K562 (cell line): ENCODE results near the gene DPM2. TPM values are rescaled to one million over a fixed set of nuclear protein-coding genes. Genes with fewer than 3 reads are reported as not detected.
A peak's percentile ranks its signal among the peaks of the same experiment; 100 is the strongest.

Experiments used
- BCOR ChIP-seq: fragments of 450-650 bp; IDR thresholded peaks from 2 replicates; pipeline ENCODE4 v1.6.1; 2016
- CHD2 ChIP-seq: IDR thresholded peaks from 2 replicates; pipeline ENCODE4 v1.6.1; 2011; ENCODE audit warnings: low read depth, low read length
- ETS2 ChIP-seq: IDR thresholded peaks from 2 replicates; pipeline ENCODE4 v1.6.1; 2016; ENCODE audit warnings: borderline replicate concordance, missing genetic modification characterization, mild to moderate bottlenecking, moderate library complexity, missing compliant biosample characterization; ENCODE audit not compliant: poor library complexity, severe bottlenecking
- EZH2 ChIP-seq: IDR thresholded peaks from 2 replicates; pipeline ENCODE4 v1.6.1; 2012; ENCODE audit warnings: low read depth, mild to moderate bottlenecking, inconsistent platforms, low read length, borderline replicate concordance
- FUS ChIP-seq: fragments of 200-400 bp; formaldehyde crosslinking; optimal IDR thresholded peaks from 2 replicates; pipeline ENCODE3; 2017; ENCODE audit warnings: low read depth, low read length
- HNRNPK ChIP-seq: fragments of 200-400 bp; formaldehyde crosslinking; IDR thresholded peaks from one replicate; pipeline ENCODE4 v1.6.1; 2018; ENCODE audit warnings: mild to moderate bottlenecking, low read depth, low read length; ENCODE audit not compliant: poor library complexity, severe bottlenecking
- KAT7 ChIP-seq: sonication (generic); formaldehyde crosslinking; IDR thresholded peaks from 2 replicates; pipeline ENCODE4 v1.8.0; 2022; ENCODE audit warnings: missing genetic modification reagents, mild to moderate bottlenecking, borderline replicate concordance
- MEF2D ChIP-seq: conservative IDR thresholded peaks from 2 replicates; pipeline ENCODE4 v1.6.1; 2016; ENCODE audit warnings: low read depth, missing genetic modification characterization, missing compliant biosample characterization
- RFX5 ChIP-seq: IDR thresholded peaks from 2 replicates; pipeline ENCODE4 v1.6.1; 2011; ENCODE audit warnings: low read depth, mild to moderate bottlenecking, improper control_type of control experiment, low read length
- SETDB1 ChIP-seq: IDR thresholded peaks from one replicate; pipeline ENCODE4 v1.6.1; 2012; ENCODE audit warnings: low read length, control low read depth, inconsistent platforms
- U2AF2 ChIP-seq: fragments of 200-400 bp; formaldehyde crosslinking; optimal IDR thresholded peaks from 2 replicates; pipeline ENCODE3; 2017; ENCODE audit warnings: low read depth, mild to moderate bottlenecking, low read length
- XRCC3 ChIP-seq: fragments of 450-650 bp; IDR thresholded peaks from 2 replicates; pipeline ENCODE4 v1.6.1; 2017; ENCODE audit warnings: mild to moderate bottlenecking, moderate library complexity
- ZFP30 ChIP-seq: fragments of 250-450 bp; sonication (Bioruptor Pico); IDR thresholded peaks from 2 replicates; pipeline ENCODE4 v1.8.0; 2022; ENCODE audit warnings: moderate library complexity, mild to moderate bottlenecking, inconsistent platforms, borderline replicate concordance
- ZFPM2 ChIP-seq: fragments of 250-450 bp; sonication (Bioruptor Pico); IDR thresholded peaks from 2 replicates; pipeline ENCODE4 v1.5.1; 2022; ENCODE audit warnings: mild to moderate bottlenecking
- ZNF431 ChIP-seq: sonication (generic); formaldehyde crosslinking; IDR thresholded peaks from 2 replicates; pipeline ENCODE4 v1.8.0; 2022; ENCODE audit warnings: mild to moderate bottlenecking, missing genetic modification reagents
- ZNF57 ChIP-seq: fragments of 450-650 bp; formaldehyde crosslinking; IDR thresholded peaks from 2 replicates; pipeline ENCODE4 v1.4.0; 2020; ENCODE audit warnings: mild to moderate bottlenecking, moderate library complexity
- ZNF79 ChIP-seq: fragments of 250-450 bp; sonication (Bioruptor Pico); IDR thresholded peaks from 2 replicates; pipeline ENCODE4 v1.4.0; 2020; ENCODE audit warnings: low read depth, mild to moderate bottlenecking, moderate library complexity
- polyA plus RNA-seq, 8 experiments: library from polyadenylated mRNA; depleted of rRNA in 4 of 8; stranded (reverse) in 5 of 8; unstranded in 3 of 8; fragments of >200 nt; fragmentation: Nextera tagmentation in 2 of 8; fragmentation: Illumina TruSeq in 1 of 8; extraction: Ambion mirVana in 2 of 8; extraction: Trizol in 1 of 8; gene quantifications; 2 replicates each; pipeline versions ENCODE4 v1.2.1 to v1.2.3, GENCODE V29; 2011 to 2014; ENCODE audit warnings: inconsistent platforms in 1 of 8, missing spikeins in 1 of 8
- total RNA-seq, 7 experiments: library from RNA; depleted of rRNA in 6 of 7; stranded (reverse); fragments of >200 nt in 6 of 7; fragmentation: Illumina TruSeq in 2 of 7; extraction: Trizol in 2 of 7; gene quantifications; 2 replicates each; pipeline versions ENCODE4 v1.2.1 to v1.2.3, GENCODE V29; 2011 to 2021; ENCODE audit warnings: low replicate concordance in 1 of 7
- TF ChIP-seq, protein P1 (sequence below): sonication (generic); formaldehyde crosslinking; IDR thresholded peaks from 2 replicates; pipeline ENCODE4 v1.9.0; 2022; ENCODE audit warnings: mild to moderate bottlenecking, missing genetic modification reagents
- TF ChIP-seq, protein P2 (sequence below): fragments of 450-650 bp; formaldehyde crosslinking; IDR thresholded peaks from 2 replicates; pipeline ENCODE4 v1.4.0; 2020; ENCODE audit warnings: mild to moderate bottlenecking, mixed read lengths
- TF ChIP-seq, protein P3 (sequence below), 2 experiments: fragments of 450-650 bp; IDR thresholded peaks; 2 replicates each; pipeline ENCODE4 v1.6.1; 2018; ENCODE audit warnings: mild to moderate bottlenecking in 2 of 2, low read depth in 1 of 2; ENCODE audit not compliant: partially characterized antibody in 2 of 2
- TF ChIP-seq, protein P4 (sequence below): fragments of 450-650 bp; formaldehyde crosslinking; IDR thresholded peaks from 2 replicates; pipeline ENCODE4 v1.4.0; 2022; ENCODE audit warnings: missing genetic modification characterization

Gene DPM2
- total and polyA plus RNA-seq, 9 of the 15 experiments (the other 6 are each of a cell fraction or from before 2014, with no cell fraction given), result 43.5 to 126 (median 71.1) TPM

DNA sequence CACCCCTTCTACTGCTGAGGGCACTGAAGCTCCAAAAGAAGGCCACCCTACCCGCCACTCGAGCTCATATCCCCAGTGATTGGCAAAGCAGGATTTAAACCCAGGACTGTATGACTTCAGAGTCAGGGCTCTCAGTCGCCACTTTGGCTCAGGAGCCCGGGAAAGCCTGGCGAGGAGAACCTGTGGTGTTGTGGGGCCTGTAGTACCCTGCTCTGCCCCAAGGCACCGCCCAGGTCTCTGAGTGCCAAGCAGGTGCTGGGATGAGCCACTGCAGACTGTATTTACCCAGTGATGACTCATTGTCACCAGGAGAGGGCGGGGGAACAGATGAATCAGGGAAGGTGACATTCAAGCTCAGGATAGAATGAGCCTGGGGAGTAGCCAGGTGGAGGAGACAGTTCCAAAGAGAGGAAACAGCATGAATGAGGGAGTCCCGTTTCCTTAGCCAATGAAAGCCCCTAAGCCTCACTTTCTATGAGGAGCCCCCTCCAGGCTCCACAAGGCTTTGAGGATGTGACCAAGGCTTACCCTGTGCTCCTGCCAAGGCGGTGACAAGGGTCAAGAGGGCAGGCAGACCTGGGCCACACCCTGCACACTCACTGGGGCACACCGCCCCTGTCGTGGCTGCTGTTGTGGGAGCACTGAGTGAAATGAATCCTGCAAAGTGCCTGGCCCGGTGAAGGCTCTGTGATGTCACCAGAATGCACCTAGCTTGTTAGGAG lies 17.8 kb upstream of the DPM2 start (continued):
- no peak for TF ChIP-seq RFX5
- TF ChIP-seq MEF2D (tag), result no peak
- no peak for TF ChIP-seq U2AF2
- TF ChIP-seq ZFPM2 (CRISPR knock-in tag), result no peak
- no peak for TF ChIP-seq FUS
- TF ChIP-seq ZNF431, result no peak
- no peak for TF ChIP-seq BCOR
- TF ChIP-seq, protein P1, sequence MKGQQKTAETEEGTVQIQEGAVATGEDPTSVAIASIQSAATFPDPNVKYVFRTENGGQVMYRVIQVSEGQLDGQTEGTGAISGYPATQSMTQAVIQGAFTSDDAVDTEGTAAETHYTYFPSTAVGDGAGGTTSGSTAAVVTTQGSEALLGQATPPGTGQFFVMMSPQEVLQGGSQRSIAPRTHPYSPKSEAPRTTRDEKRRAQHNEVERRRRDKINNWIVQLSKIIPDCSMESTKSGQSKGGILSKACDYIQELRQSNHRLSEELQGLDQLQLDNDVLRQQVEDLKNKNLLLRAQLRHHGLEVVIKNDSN (CRISPR knock-in tag), result no peak
- TF ChIP-seq, protein P2, sequence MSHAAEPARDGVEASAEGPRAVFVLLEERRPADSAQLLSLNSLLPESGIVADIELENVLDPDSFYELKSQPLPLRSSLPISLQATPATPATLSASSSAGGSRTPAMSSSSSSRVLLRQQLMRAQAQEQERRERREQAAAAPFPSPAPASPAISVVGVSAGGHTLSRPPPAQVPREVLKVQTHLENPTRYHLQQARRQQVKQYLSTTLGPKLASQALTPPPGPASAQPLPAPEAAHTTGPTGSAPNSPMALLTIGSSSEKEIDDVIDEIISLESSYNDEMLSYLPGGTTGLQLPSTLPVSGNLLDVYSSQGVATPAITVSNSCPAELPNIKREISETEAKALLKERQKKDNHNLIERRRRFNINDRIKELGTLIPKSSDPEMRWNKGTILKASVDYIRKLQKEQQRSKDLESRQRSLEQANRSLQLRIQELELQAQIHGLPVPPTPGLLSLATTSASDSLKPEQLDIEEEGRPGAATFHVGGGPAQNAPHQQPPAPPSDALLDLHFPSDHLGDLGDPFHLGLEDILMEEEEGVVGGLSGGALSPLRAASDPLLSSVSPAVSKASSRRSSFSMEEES (CRISPR knock-in tag), result no peak
- 0 out of 2 replicates have a peak, but pooled peaks have one; percentile 37 for TF ChIP-seq KAT7 (CRISPR knock-in tag)
- no peak for TF ChIP-seq SETDB1
- no peak for TF ChIP-seq ZNF57
- TF ChIP-seq, protein P3, sequence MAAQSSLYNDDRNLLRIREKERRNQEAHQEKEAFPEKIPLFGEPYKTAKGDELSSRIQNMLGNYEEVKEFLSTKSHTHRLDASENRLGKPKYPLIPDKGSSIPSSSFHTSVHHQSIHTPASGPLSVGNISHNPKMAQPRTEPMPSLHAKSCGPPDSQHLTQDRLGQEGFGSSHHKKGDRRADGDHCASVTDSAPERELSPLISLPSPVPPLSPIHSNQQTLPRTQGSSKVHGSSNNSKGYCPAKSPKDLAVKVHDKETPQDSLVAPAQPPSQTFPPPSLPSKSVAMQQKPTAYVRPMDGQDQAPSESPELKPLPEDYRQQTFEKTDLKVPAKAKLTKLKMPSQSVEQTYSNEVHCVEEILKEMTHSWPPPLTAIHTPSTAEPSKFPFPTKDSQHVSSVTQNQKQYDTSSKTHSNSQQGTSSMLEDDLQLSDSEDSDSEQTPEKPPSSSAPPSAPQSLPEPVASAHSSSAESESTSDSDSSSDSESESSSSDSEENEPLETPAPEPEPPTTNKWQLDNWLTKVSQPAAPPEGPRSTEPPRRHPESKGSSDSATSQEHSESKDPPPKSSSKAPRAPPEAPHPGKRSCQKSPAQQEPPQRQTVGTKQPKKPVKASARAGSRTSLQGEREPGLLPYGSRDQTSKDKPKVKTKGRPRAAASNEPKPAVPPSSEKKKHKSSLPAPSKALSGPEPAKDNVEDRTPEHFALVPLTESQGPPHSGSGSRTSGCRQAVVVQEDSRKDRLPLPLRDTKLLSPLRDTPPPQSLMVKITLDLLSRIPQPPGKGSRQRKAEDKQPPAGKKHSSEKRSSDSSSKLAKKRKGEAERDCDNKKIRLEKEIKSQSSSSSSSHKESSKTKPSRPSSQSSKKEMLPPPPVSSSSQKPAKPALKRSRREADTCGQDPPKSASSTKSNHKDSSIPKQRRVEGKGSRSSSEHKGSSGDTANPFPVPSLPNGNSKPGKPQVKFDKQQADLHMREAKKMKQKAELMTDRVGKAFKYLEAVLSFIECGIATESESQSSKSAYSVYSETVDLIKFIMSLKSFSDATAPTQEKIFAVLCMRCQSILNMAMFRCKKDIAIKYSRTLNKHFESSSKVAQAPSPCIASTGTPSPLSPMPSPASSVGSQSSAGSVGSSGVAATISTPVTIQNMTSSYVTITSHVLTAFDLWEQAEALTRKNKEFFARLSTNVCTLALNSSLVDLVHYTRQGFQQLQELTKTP (IDR thresholded peaks at IDR 0.05; ENCODE audit: low read depth in 1 of 2, partially characterized antibody in 2 of 2), result no peak
- TF ChIP-seq CHD2, result no peak
- TF ChIP-seq HNRNPK, result no peak
- TF ChIP-seq ETS2, result no peak
- TF ChIP-seq ZFP30 (CRISPR knock-in tag), result no peak
- no peak for TF ChIP-seq EZH2
- no peak for TF ChIP-seq ZNF79 (CRISPR knock-in tag)
- TF ChIP-seq, protein P4, sequence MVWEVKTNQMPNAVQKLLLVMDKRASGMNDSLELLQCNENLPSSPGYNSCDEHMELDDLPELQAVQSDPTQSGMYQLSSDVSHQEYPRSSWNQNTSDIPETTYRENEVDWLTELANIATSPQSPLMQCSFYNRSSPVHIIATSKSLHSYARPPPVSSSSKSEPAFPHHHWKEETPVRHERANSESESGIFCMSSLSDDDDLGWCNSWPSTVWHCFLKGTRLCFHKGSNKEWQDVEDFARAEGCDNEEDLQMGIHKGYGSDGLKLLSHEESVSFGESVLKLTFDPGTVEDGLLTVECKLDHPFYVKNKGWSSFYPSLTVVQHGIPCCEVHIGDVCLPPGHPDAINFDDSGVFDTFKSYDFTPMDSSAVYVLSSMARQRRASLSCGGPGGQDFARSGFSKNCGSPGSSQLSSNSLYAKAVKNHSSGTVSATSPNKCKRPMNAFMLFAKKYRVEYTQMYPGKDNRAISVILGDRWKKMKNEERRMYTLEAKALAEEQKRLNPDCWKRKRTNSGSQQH, result no peak
- no peak for TF ChIP-seq XRCC3
